Neural crest cell (in vitro differentiated cells): ENCODE measurements around the gene CMIP. TPM values are rescaled to one million over a fixed set of nuclear protein-coding genes. Genes with fewer than 3 reads are reported as not detected.

Experiments
- DNase-seq: peaks from one replicate; pipeline ENCODE4 v3.0.0; 2021; ENCODE audit warnings: low read depth, mixed read lengths, low spot score
- H3K27ac Mint-ChIP-seq: one replicate; pipeline ENCODE4 v1.8.0; 2021; ENCODE audit warnings: mild to moderate bottlenecking, mixed read lengths; ENCODE audit not compliant: unreplicated experiment
- H3K27me3 Mint-ChIP-seq: 2 replicates; pipeline ENCODE4 v1.8.0; 2021; ENCODE audit warnings: low read depth, mild to moderate bottlenecking, mixed read lengths
- H3K36me3 Mint-ChIP-seq: 2 replicates; pipeline ENCODE4 v1.8.0; 2021; ENCODE audit warnings: low read depth, mild to moderate bottlenecking, mixed read lengths
- H3K4me1 Mint-ChIP-seq: 2 replicates; pipeline ENCODE4 v1.8.0; 2021; ENCODE audit warnings: mixed read lengths
- H3K4me3 Mint-ChIP-seq: one replicate; pipeline ENCODE4 v1.8.0; 2021; ENCODE audit warnings: mild to moderate bottlenecking, mixed read lengths
- H3K9me3 Mint-ChIP-seq: 2 replicates; pipeline ENCODE4 v1.8.0; 2021; ENCODE audit warnings: mixed read lengths
- total RNA-seq: library from RNA; stranded (reverse); gene quantifications from 2 replicates; pipeline ENCODE4 v1.2.1, GENCODE V29; 2021
- TF ChIP-seq, protein P1 (sequence below): fragments of 200-600 bp; sonication (generic); conservative IDR thresholded peaks from 2 replicates; pipeline ENCODE4 v1.5.0; 2021; ENCODE audit warnings: antibody characterized with exemption, mild to moderate bottlenecking

The CMIP gene
- total RNA-seq, 1 donor from 2014 or later: 41.2 TPM

DNA sequence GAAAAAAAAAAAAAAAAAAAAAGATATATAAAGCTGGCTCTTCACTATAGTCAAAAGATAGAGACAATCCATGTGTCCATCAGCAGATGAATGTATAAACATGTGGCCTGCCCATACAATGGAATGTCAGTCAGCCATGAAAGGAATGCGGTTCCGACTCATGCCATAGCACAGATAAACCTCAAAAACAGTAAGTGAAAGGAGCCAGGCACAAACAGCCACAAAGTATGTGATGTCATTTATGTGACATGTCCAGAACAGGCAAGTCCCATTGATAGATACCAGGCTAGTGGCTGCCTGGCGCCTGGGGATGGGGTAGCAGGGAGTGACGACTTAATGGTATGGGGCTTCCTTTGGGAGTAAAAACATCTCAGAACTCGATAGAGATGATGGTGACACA is 155.7 kb downstream of the CMIP start:
- Mint-ChIP-seq H3K9me3 (no peaks in the 10 kb centered on the region), H3K27me3 (no peaks in the 10 kb centered on the region), H3K4me1 (peaks cover 38% of the 10 kb centered on the region), H3K36me3 (no peaks in the 10 kb centered on the region), H3K4me3 (no peak overlapping the region), H3K27ac (peak overlapping the region; percentile 38)
- TF ChIP-seq, protein P1, sequence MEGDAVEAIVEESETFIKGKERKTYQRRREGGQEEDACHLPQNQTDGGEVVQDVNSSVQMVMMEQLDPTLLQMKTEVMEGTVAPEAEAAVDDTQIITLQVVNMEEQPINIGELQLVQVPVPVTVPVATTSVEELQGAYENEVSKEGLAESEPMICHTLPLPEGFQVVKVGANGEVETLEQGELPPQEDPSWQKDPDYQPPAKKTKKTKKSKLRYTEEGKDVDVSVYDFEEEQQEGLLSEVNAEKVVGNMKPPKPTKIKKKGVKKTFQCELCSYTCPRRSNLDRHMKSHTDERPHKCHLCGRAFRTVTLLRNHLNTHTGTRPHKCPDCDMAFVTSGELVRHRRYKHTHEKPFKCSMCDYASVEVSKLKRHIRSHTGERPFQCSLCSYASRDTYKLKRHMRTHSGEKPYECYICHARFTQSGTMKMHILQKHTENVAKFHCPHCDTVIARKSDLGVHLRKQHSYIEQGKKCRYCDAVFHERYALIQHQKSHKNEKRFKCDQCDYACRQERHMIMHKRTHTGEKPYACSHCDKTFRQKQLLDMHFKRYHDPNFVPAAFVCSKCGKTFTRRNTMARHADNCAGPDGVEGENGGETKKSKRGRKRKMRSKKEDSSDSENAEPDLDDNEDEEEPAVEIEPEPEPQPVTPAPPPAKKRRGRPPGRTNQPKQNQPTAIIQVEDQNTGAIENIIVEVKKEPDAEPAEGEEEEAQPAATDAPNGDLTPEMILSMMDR: no peak
- no peak for DNase-seq

DNA sequence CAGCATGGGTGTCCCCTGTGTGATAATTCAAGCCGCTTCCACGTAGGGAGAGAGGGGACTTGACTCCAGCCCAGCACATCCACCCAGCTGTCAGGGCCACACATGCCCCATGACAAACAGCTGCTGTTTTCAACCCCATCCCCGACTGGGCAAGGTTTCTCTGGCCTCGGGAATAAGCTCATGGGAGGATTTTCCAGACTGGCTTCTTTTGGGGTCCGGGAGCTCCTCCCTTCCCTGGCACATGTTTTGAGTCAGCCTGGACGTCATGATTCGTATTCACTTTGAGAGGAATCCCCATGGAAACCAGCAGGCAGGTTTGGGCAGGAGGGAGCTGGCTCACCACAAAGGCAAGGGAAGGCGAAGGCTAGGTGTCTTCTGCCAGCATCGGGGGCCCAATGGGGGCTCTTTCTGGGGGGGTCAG is 156.4 kb downstream of the CMIP start:
- TF ChIP-seq, protein P1: no peak
- Mint-ChIP-seq H3K27me3 (no peaks in the 10 kb centered on the region), H3K9me3 (no peaks in the 10 kb centered on the region), H3K4me3 (no peak overlapping the region), H3K27ac (peak overlapping the region; percentile 43), H3K36me3 (no peaks in the 10 kb centered on the region), H3K4me1 (peaks cover 38% of the 10 kb centered on the region)
- no peak for DNase-seq

GRCh38 chr16:81601601-81602255 is 157.1 kb downstream of the CMIP start:
- H3K4me1 Mint-ChIP-seq: peaks cover 42% of the 10 kb centered on the region
- no peak for DNase-seq
- TF ChIP-seq, protein P1: no peak
- peaks cover 3% of the 10 kb centered on the region for H3K36me3 Mint-ChIP-seq
- no peaks in the 10 kb centered on the region for H3K9me3 Mint-ChIP-seq
- peak overlapping the region; percentile 23 for H3K27ac Mint-ChIP-seq
- H3K27me3 Mint-ChIP-seq: no peaks in the 10 kb centered on the region
- H3K4me3 Mint-ChIP-seq: no peak overlapping the region

- no peak for DNase-seq
- H3K36me3 Mint-ChIP-seq: peaks cover 4% of the 10 kb centered on the region
- TF ChIP-seq, protein P1: no peak
- no peaks in the 10 kb centered on the region for H3K9me3 Mint-ChIP-seq
- peaks cover 45% of the 10 kb centered on the region for H3K4me1 Mint-ChIP-seq
- H3K27me3 Mint-ChIP-seq: no peaks in the 10 kb centered on the region
- H3K27ac Mint-ChIP-seq: peak overlapping the region; percentile 58
- no peak overlapping the region for H3K4me3 Mint-ChIP-seq
These were observed 157.7 kb downstream of the CMIP start for GRCh38 chr16:81602256-81602776.

DNA sequence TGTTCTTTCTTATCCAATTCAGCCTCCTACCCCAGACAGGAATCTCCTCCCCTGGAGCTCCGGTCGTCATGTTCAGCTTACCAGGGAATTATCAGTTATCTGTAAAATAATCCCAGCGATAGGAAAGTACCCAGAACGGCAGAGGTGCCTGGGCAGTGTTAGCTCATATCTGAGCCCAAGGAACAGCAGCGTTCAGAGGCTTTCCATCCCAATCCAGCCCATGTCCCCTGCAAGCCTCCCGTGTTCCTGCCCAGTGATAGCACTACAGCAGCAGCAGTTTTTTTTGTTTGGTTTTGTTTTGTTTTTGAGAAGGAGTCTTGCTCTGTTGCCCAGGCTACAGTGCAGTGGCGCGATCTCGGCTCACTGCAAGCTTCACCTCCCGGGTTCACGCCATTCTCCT is 158.2 kb downstream of the CMIP start:
- Mint-ChIP-seq H3K27me3 (no peaks in the 10 kb centered on the region), H3K9me3 (no peaks in the 10 kb centered on the region), H3K36me3 (peaks cover 4% of the 10 kb centered on the region), H3K4me1 (peaks cover 45% of the 10 kb centered on the region), H3K27ac (no peak overlapping the region), H3K4me3 (no peak overlapping the region)
- DNase-seq: no peak
- TF ChIP-seq, protein P1: no peak
